Measurements from ENCODE around the gene PATZ1.

- TF ChIP-seq EZH2 (IDR thresholded peaks at IDR 0.05; ENCODE audit: low read depth, low read length, severe bottlenecking) (no peak), CTCF (IDR thresholded peaks at IDR 0.05; ENCODE audit: control extremely low read depth in 1 of 3, insufficient read depth in 1 of 3, low read depth in 1 of 3, low read length in 3 of 3) (no peak), POLR2AphosphoS5 (IDR thresholded peaks at IDR 0.05; ENCODE audit: low read depth, low read length) (no peak)
Observed at GRCh38 chr22:31329029-31329428, 17.1 kb downstream of the PATZ1 start.
